AG08396 (cell line): ENCODE data around the gene PRSS1.
"Not testable (repeated sequence)": the region's sequence is repeated elsewhere in the genome, so short reads cannot be mapped to it uniquely, and the experiment has no call there.

Source experiments
- DNase-seq: peaks from one replicate; pipeline ENCODE4 v3.0.0; 2012; ENCODE audit warnings: low spot score, mixed read lengths

Gene PRSS1

GRCh38 chr7:142749218-142749993 lies at the start of gene PRSS1:
Gene PRSS1 (plus strand): TSS chr7:142749472. CDS start chr7:142749485, 13 bp downstream.
- no peak for DNase-seq

DNA sequence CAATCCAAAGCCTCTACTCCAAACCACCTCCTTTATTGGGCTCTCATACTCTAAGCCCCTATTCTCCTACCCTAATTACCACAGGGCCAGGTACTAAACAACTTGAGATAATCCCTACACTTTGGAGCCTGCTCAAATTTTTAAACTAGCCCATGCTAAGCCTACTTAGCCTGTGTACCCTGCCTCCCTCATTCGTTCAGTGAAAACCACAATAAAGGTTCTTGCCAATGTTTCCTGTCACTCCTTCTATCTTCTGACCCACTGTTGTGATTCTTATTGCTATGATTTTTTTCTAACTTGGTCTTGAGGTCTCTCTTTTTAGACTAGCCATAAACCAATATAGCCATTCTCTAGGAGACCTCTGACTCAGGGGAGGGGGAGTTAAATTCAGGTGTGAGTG lies 48.3 kb upstream of the PRSS1 start:
- not testable (repeated sequence) for DNase-seq

GRCh38 chr7:142703655-142704305 lies 45.5 kb upstream of the PRSS1 start:
- no peak for DNase-seq

DNA sequence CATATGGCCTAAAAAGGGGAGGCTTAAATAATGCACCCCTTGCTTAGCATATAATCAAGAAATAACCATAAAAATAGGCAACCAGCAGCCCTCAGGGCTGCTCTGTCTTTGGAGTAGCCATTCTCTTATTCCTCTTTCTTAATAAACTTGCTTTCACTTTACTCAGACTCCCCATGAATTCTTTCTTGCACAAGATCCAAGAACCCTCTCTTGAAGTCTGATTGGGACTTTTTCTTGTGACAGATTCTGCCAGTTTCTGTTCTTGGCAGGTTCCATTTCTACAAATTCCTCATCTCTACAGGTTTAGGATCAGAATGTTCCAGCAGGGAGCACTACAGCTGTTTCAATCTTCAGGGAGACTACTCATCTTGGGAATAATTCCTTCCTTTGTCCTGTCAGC lies 40.5 kb upstream of the PRSS1 start:
- not testable (repeated sequence) for DNase-seq

DNA sequence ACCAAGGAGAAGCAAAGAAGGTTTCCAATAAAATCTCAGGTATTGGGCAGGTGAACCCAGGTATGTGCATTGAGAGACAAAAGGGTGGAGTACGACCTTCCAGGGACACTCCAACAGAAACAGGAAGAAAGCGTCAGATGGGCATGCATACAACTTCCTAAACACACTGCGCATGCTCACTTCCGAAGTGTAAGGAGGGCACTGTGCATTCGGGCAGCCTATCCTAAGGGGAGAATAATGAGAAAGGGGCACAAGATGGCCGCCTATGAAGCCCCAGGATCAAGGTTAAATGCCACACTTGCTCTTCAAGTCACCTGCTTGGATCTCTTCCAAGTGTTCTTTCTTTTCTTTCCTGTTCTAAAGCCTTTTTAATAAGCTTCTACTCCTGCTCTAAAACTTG lies 39.4 kb upstream of the PRSS1 start:
- no peak for DNase-seq

DNA sequence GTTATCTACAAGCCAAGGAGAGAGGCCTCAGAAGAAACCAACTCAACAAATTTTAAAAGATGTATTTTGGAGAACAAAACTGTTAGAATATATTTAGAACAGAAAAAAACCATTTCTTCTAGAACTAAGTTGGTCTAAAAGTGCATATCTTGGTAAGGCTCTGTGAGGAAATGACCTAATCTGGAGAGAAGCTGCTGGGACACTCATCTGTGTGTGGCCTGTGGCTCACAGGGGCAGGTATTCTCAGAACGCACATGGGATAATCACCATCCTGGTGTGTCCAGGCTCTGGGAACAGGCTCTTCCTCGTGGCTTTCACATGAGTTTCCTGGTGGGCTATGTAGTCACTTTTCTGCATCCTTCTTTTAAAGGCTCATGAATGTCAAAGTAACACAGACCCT lies 38.1 kb upstream of the PRSS1 start:
- no peak for DNase-seq

- peak; percentile 12 for DNase-seq
Measured at GRCh38 chr7:142711746-142712616, 37.3 kb upstream of the PRSS1 start.

DNA sequence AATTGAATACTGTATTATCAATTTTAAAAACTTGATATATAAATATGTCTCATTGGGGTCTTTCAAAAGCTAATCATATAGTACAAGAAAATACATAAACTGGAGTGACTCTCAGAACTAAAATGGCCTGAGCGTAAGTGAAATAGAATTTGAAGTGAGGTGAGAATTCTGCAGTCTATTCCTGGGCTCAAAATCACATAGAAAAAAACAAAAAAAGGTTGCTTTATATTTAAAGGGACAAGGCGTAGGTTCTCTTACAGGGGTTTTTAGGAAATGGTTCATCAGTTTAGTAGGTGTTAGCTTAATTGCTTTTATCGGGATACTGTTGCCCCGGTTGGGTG lies 36.7 kb upstream of the PRSS1 start:
- DNase-seq, result no peak

DNA sequence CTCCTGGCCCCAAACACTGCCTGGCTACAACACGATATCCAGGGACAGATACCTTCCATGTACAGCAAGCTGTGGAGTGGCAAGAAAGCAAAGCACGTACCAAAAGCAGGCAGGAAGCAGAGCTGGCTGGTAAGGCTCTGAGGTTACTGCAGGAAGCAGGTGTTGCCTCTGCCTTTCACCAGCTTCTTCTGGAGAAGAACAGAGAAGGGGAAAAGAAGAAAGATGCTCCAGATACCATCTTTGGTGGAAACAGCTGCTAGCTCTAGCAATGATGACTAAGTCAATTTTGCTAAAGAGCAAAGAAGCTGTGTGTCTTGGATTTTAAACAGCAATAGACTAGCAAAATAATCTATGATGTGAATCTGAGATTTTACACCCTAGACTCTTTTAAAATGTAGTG lies 34.9 kb upstream of the PRSS1 start:
- DNase-seq, result no peak

GRCh38 chr7:142716596-142716995 lies 32.7 kb upstream of the PRSS1 start:
- no peak for DNase-seq

DNA sequence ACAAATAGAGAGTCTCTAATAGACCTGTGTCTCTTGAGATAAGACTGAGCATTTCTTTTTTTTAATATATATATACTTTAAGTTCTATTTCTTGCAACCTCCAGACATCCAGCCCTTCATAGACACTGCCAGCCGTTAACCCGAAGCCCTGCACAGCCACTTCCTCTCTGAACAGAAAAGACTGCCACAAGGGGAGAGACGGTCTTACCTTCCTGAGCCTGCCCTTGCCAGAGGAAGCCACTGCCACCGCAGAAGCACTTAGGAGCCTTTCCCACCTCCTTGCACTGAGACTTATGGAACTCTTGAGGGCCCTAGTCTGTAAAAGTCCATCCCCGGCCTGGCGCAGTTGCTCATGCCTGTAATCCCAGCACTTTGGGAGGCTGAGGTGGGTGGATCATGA lies 31.8 kb upstream of the PRSS1 start:
- DNase-seq, result no peak

DNA sequence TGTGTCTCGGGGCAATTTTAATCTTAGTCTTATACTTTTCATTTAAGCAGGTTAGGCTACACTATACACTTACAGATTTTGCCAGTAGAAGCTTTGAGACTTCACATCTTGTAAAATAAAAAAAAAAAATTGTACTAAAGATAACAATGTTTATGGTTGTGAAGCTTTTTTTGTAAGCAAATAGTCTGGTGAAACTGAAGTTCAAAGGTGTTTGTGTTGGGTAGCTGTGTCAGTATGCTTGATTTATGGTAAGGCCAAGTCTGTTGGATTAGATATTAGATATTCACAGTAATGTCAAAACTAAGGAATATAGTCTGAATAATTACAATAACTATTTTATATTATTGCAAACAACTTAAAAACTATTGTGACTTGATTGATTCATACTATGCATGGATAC lies 31.0 kb upstream of the PRSS1 start:
- DNase-seq, result no peak

DNA sequence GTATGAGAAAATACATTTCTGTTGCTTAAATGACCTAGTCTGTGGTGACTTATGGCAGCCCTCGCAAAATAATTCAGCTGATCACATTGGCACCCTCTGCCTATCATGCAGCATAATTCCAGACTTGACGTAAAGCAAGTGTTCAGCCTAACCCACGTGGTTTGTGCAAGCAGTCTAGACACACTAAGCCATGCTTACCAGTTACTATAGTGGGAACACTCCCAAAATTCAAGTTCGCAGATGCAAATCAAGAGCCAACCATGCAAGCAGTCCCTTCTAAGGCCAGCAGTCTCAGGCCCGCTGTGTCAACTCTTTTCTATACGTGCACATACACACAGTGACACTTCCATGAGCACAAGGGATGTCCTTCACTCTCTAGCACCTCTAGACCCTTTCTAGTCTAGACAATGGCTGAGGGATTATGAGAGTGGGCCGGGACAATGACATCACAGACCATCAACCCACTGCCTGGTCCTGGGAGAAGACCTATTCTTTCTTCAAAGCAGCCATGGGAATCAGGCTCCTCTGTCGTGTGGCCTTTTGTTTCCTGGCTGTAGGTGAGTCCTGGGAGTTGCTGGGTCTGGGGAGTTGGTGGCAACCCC lies 29.0 kb upstream of the PRSS1 start:
- DNase-seq, result no peak

DNA sequence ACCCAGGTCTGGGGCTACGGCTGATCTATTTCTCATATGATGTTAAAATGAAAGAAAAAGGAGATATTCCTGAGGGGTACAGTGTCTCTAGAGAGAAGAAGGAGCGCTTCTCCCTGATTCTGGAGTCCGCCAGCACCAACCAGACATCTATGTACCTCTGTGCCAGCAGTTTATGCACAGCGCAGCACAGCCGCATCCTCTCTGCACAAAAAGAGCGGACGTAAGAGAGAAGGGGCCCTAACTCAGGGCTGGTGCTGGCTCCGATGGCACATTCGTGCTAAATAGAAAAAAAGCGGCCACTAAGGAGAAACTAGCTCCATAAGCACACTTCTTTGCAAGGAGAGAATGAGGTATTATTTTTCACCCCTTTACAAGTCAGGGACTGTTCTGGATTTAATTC lies 28.3 kb upstream of the PRSS1 start:
- no peak for DNase-seq

DNA sequence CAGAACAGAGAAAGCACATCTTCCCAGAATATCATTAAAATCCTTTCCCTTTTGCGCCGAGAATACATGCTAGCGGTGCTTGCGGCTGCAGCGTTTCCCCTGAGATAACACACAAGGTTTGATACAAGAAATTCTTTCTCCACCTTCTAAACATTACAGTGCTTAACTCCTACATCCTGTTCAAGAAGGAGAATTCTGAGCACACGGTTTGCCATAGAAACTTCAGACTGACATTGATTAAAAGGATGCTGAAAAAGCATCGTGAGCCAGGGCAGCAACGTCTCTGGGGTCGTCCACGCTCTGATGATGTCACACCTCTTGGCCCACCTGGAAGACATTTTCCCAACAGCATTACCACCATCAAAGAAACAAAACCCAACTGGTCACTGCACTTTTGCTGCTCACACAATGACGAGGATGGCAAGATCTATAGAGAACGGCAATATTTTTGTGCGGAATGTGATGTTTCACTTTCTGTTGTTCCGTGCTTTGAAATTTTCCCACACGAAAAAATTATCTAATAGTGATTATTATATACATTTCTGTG lies 27.0 kb upstream of the PRSS1 start:
- no peak for DNase-seq

DNA sequence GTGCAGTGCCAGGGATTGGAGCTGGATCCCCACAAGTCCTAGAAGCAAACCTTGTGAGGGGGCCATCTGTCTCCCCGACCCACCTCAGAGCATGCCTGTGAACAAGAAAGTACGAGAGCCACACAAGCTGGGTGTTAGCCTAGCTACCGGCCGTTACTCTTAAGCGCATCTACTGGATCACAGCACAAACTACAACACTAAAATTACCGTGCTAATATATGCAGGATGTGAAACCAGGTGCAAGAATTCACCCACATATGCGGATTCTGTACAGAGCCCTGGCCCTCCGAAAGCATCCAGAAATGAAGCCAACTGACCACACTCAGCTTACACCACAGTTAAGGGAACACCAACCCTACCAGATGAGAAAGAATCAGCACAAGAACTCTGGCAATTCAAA lies 16.0 kb upstream of the PRSS1 start:
- DNase-seq, result no peak

DNA sequence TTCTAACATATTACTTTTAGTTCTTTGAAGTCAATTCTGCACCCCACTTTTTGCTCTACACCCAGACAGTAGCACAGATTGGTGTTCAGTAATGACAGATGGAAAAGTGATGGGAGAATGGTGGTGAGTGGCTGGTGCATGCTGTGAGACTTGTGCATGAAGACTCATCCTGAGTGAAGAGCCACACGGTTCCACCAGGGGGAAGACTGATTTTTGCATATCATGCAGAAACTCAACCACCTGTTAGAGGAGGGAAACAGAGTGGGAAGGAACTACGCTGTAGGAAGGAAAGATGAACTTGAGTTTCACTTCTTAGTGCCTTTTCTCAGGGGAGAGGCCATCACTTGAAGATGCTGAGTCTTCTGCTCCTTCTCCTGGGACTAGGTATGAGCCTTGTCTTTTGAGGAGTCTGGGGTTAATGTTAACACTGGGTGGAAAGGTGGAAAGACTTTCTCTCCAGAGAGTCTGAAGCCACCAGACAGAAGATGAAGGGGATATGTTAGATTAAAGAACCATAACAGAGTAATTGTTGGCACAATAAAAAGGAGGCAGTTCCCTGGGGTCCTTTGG lies 9.3 kb upstream of the PRSS1 start:
- DNase-seq, result no peak

DNA sequence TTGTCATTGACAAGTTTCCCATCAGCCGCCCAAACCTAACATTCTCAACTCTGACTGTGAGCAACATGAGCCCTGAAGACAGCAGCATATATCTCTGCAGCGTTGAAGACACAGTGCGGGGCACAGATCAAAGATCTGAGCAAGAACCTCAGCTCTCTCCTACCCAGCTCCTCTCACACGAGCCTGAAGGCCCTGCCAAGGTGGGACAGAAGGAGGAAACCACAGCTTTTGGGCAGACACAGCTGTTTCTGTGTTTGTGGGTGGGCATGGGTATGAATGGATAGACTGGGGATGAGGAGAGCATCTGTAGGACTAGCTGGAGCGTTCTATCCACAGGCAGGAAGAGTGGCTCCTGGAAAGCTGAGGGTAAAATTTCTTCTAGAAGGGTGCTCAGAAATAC lies 8.5 kb upstream of the PRSS1 start:
- no peak for DNase-seq

DNA sequence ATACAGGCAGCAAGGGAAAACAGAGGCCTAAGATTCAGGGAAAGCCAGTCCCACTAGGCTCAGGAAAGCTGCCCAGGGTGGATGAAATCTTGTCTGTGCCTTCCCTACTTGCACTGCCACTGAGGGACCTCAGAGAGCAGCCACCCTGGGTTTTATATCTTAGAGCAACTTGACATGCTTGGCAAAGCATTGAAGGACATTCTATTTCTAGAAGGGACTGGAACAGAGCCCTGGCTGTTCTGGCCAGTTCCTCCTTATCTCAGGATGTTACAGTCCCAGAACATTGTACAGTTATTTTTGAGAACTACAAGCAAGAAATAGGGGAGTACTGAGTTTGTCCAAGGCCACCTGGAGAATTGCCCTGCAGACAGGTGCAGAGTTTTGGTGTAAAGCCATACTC lies 7.3 kb upstream of the PRSS1 start:
- not testable (repeated sequence) for DNase-seq

- no peak for DNase-seq
Measured at GRCh38 chr7:142745091-142745635, 4.1 kb upstream of the PRSS1 start.

DNA sequence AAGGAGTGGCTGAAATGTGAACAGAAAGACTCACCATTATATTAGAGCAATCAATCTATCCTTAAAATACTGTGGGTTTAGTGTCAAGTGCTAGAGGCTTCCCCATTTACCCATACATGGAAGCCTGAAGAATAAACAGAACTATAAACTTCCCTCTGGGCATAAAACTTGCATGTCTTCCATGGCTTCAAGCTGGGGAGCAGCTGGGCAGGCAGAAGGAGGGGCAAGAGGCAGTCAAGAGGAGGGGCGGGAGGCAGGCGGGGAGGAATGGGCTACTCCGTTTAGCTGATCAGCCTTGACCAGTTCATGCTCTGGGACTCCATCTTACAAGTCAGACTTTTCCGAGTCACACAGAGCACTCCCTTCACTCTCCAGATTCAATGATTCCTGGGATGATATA lies 3.5 kb upstream of the PRSS1 start:
- DNase-seq, result no peak

GRCh38 chr7:142746264-142746663 lies 3.0 kb upstream of the PRSS1 start:
- DNase-seq, result no peak
